Liver (tissue), 9 donors: Measurements from ENCODE around the gene NDUFA9. TPM values are rescaled to one million over a fixed set of nuclear protein-coding genes. Genes with fewer than 3 reads are reported as not detected.

ENCODE experiments used
- DNase-seq: peaks from one replicate; pipeline ENCODE4 v3.0.0-alpha.2; 2017; ENCODE audit warnings: low spot score
- H3K27ac ChIP-seq, 2 donors: one replicate each; pipeline ENCODE4 v1.7.0; 2013; ENCODE audit warnings: inconsistent platforms in 2 of 2, low read length in 2 of 2, control low read depth in 1 of 2, low read depth in 1 of 2, mild to moderate bottlenecking in 1 of 2
- H3K27me3 ChIP-seq, 4 donors: one replicate each; pipeline versions ENCODE4 v1.6.1 to v1.7.0; 2013; ENCODE audit warnings: low read length in 3 of 4, inconsistent platforms in 1 of 4, mild to moderate bottlenecking in 1 of 4, moderate library complexity in 1 of 4; ENCODE audit not compliant: control insufficient read depth in 4 of 4, insufficient read depth in 4 of 4
- H3K36me3 ChIP-seq, 4 donors: one replicate each; pipeline versions ENCODE4 v1.6.1 to v1.7.0; 2013; ENCODE audit warnings: low read length in 3 of 4, mild to moderate bottlenecking in 3 of 4, low read depth in 1 of 4, moderate library complexity in 1 of 4; ENCODE audit not compliant: control insufficient read depth in 4 of 4, insufficient read depth in 3 of 4
- H3K4me1 ChIP-seq, 4 donors: one replicate each; pipeline versions ENCODE4 v1.6.1 to v1.7.0; 2013; ENCODE audit warnings: low read length in 3 of 4, mild to moderate bottlenecking in 3 of 4, moderate library complexity in 1 of 4; ENCODE audit not compliant: control insufficient read depth in 4 of 4, insufficient read depth in 4 of 4
- H3K4me3 ChIP-seq, 3 donors: one replicate each; pipeline versions ENCODE4 v1.6.1 to v1.7.0; 2013; ENCODE audit warnings: low read length in 3 of 3, control low read depth in 1 of 3, low read depth in 1 of 3, mild to moderate bottlenecking in 1 of 3
- H3K9ac ChIP-seq, 2 donors: one replicate each; pipeline ENCODE4 v1.7.0; 2013; ENCODE audit warnings: low read length in 2 of 2, mild to moderate bottlenecking in 2 of 2, moderate library complexity in 2 of 2, control low read depth in 1 of 2, low read depth in 1 of 2
- H3K9me3 ChIP-seq, 4 donors: one replicate each; pipeline versions ENCODE4 v1.6.1 to v1.7.0; 2013; ENCODE audit warnings: low read length in 3 of 4; ENCODE audit not compliant: control insufficient read depth in 4 of 4
- ATF3 ChIP-seq: IDR thresholded peaks from 2 replicates; pipeline ENCODE4 v1.6.1; 2016; ENCODE audit warnings: antibody characterized with exemption
- EGR1 ChIP-seq, 2 donors: IDR thresholded peaks; 2 replicates each; pipeline ENCODE4 v1.6.1; 2016 to 2018; ENCODE audit warnings: antibody characterized with exemption in 2 of 2, low read depth in 2 of 2
- FOXA1 ChIP-seq: IDR thresholded peaks from 2 replicates; pipeline ENCODE4 v1.6.1; 2016; ENCODE audit warnings: antibody characterized with exemption
- FOXA2 ChIP-seq: IDR thresholded peaks from 2 replicates; pipeline ENCODE4 v1.6.1; 2016; ENCODE audit warnings: antibody characterized with exemption
- GABPA ChIP-seq, 2 donors: IDR thresholded peaks in 1 of 2; conservative IDR thresholded peaks in 1 of 2; 2 replicates each; pipeline ENCODE4 v1.6.1; 2016; ENCODE audit warnings: antibody characterized with exemption in 2 of 2, mild to moderate bottlenecking in 1 of 2, moderate library complexity in 1 of 2
- HNF4A ChIP-seq, 2 donors: conservative IDR thresholded peaks; 2 replicates each; pipeline ENCODE4 v1.6.1; 2016; ENCODE audit warnings: antibody characterized with exemption in 2 of 2, mild to moderate bottlenecking in 2 of 2
- HNF4G ChIP-seq: IDR thresholded peaks from 2 replicates; pipeline ENCODE4 v1.6.1; 2016; ENCODE audit warnings: antibody characterized with exemption
- JUND ChIP-seq, 2 donors: IDR thresholded peaks; 2 replicates each; pipeline ENCODE4 v1.6.1; 2016; ENCODE audit warnings: antibody characterized with exemption in 2 of 2
- MAX ChIP-seq: IDR thresholded peaks from 2 replicates; pipeline ENCODE4 v1.6.1; 2016; ENCODE audit warnings: antibody characterized with exemption
- NR2F2 ChIP-seq: IDR thresholded peaks from 2 replicates; pipeline ENCODE4 v1.6.1; 2016; ENCODE audit warnings: antibody characterized with exemption
- RAD21 ChIP-seq, 2 donors: IDR thresholded peaks; 2 replicates each; pipeline ENCODE4 v1.6.1; 2016; ENCODE audit warnings: antibody characterized with exemption in 2 of 2, mild to moderate bottlenecking in 2 of 2
- REST ChIP-seq: IDR thresholded peaks from 2 replicates; pipeline ENCODE4 v1.6.1; 2016; ENCODE audit warnings: antibody characterized with exemption, mild to moderate bottlenecking
- RXRA ChIP-seq, 2 donors: IDR thresholded peaks; 2 replicates each; pipeline ENCODE4 v1.6.1; 2017 to 2018; ENCODE audit warnings: antibody characterized with exemption in 2 of 2, mild to moderate bottlenecking in 1 of 2
- SP1 ChIP-seq: IDR thresholded peaks from 2 replicates; pipeline ENCODE4 v1.6.1; 2018; ENCODE audit warnings: antibody characterized with exemption, mild to moderate bottlenecking
- TAF1 ChIP-seq: conservative IDR thresholded peaks from 2 replicates; pipeline ENCODE4 v1.6.1; 2016; ENCODE audit warnings: antibody characterized with exemption, mild to moderate bottlenecking
- YY1 ChIP-seq: IDR thresholded peaks from 2 replicates; pipeline ENCODE4 v1.6.1; 2016; ENCODE audit warnings: antibody characterized with exemption, mild to moderate bottlenecking
- WGBS: extraction: QIAGEN DNeasy Blood & Tissue Kit; methylation state at CpG from one replicate; pipeline ENCODE4 v1.1.7; 2013; 5-methylcytosine and 5-hydroxymethylcytosine counted together
- polyA plus RNA-seq, 2 donors: library from polyadenylated mRNA; stranded (reverse) in 1 of 2; unstranded in 1 of 2; fragments of 200-250 nt in 1 of 2; fragments of >200 nt in 1 of 2; fragmentation: Nextera tagmentation in 1 of 2; extraction: Ambion mirVana in 1 of 2; gene quantifications; one replicate each; pipeline versions ENCODE4 v1.2.1 to v1.2.3, GENCODE V29; 2013 to 2015
- total RNA-seq, 2 donors: library from RNA; depleted of rRNA; stranded (reverse); fragments of >200 nt; gene quantifications; one replicate each; pipeline ENCODE4 v1.2.3, GENCODE V29; 2014
- TF ChIP-seq, protein P1 (sequence below): fragments of 150-350 bp; IDR thresholded peaks from 2 replicates; pipeline ENCODE4 v1.5.1; 2017; ENCODE audit warnings: improper control_type of control experiment, low read depth, low read length; ENCODE audit not compliant: missing input control
- TF ChIP-seq, protein P2 (sequence below): IDR thresholded peaks from 2 replicates; pipeline ENCODE4 v1.6.1; 2016; ENCODE audit warnings: antibody characterized with exemption
- donor health status: healthy.
- donor health status: healthy.
- donor health status: healthy.
- donor health status: healthy.
- donor health status: healthy.

The NDUFA9 gene
- total RNA-seq = 10 to 100 TPM; 21.4 to 55.6 TPM
- 100 to 1,000 TPM in 1 of 2 donors, 10 to 100 TPM in 1; 57.7 to 132 TPM for polyA plus RNA-seq

GRCh38 chr12:4648501-4649357 is at the start of gene NDUFA9, which contains the start of gene AKAP3:
NDUFA9 (plus strand) TSS chr12:4649114; CDS start chr12:4649127, 13 bp downstream.
AKAP3 (minus strand) TSS chr12:4649051; CDS start chr12:4638196, 10,855 bp downstream.
- TF ChIP-seq MAX (peak; percentile 54), SP1 (peak; percentile 33), JUND (IDR thresholded peaks at IDR 0.05) (no peak), ATF3 (peak; percentile 42), RAD21 (IDR thresholded peaks at IDR 0.05) (peak; percentile 42 to 56), FOXA1 (no peak), GABPA (IDR thresholded peaks at IDR 0.05 in 1 of 2, conservative IDR thresholded peaks at IDR 0.05 in 1 of 2) (peak in 1 of 2 donors; percentile 82), TAF1 (peak; percentile 62), RXRA (IDR thresholded peaks at IDR 0.05) (peak; percentile 32 to 45), HNF4G (no peak), FOXA2 (no peak), NR2F2 (no peak), YY1 (peak; percentile 100), HNF4A (conservative IDR thresholded peaks at IDR 0.05) (peak in 1 of 2 donors; percentile 18), EGR1 (IDR thresholded peaks at IDR 0.05; ENCODE audit: low read depth in 2 of 2) (peak in 1 of 2 donors; percentile 34), REST (peak; percentile 68)
- TF ChIP-seq, protein P1, sequence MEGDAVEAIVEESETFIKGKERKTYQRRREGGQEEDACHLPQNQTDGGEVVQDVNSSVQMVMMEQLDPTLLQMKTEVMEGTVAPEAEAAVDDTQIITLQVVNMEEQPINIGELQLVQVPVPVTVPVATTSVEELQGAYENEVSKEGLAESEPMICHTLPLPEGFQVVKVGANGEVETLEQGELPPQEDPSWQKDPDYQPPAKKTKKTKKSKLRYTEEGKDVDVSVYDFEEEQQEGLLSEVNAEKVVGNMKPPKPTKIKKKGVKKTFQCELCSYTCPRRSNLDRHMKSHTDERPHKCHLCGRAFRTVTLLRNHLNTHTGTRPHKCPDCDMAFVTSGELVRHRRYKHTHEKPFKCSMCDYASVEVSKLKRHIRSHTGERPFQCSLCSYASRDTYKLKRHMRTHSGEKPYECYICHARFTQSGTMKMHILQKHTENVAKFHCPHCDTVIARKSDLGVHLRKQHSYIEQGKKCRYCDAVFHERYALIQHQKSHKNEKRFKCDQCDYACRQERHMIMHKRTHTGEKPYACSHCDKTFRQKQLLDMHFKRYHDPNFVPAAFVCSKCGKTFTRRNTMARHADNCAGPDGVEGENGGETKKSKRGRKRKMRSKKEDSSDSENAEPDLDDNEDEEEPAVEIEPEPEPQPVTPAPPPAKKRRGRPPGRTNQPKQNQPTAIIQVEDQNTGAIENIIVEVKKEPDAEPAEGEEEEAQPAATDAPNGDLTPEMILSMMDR = no peak
- TF ChIP-seq, protein P2, sequence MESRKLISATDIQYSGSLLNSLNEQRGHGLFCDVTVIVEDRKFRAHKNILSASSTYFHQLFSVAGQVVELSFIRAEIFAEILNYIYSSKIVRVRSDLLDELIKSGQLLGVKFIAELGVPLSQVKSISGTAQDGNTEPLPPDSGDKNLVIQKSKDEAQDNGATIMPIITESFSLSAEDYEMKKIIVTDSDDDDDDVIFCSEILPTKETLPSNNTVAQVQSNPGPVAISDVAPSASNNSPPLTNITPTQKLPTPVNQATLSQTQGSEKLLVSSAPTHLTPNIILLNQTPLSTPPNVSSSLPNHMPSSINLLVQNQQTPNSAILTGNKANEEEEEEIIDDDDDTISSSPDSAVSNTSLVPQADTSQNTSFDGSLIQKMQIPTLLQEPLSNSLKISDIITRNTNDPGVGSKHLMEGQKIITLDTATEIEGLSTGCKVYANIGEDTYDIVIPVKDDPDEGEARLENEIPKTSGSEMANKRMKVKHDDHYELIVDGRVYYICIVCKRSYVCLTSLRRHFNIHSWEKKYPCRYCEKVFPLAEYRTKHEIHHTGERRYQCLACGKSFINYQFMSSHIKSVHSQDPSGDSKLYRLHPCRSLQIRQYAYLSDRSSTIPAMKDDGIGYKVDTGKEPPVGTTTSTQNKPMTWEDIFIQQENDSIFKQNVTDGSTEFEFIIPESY = peak; percentile 97
- peak within 1 kb of the TSS; percentile 90 to 97 for H3K9ac ChIP-seq
- H3K27me3 ChIP-seq = no peaks in the 10 kb centered on the region
- H3K4me3 ChIP-seq = peak within 1 kb of the TSS; percentile 79 to 99 (median 94)
- peaks cover 0 to 24% (median 22%) of the 10 kb centered on the region in 4 donors for H3K4me1 ChIP-seq
- under 1% methylated on average over 39 of the region's 39 CpGs for WGBS
- peak within 1 kb of the TSS; percentile 76 to 80 for H3K27ac ChIP-seq
- peak; percentile 82 for DNase-seq
- H3K36me3 ChIP-seq = no peaks in the 10 kb centered on the region
- H3K9me3 ChIP-seq = no peaks in the 10 kb centered on the region
